Left ventricle myocardium inferior (tissue), 1 donor: ENCODE measurements around the gene RUFY2. TPM values are rescaled to one million over a fixed set of nuclear protein-coding genes. Genes with fewer than 3 reads are reported as not detected.
"Not testable (repeated sequence)": the region's sequence is repeated elsewhere in the genome, so short reads cannot be mapped to it uniquely, and the experiment has no call there.

Source experiments
- DNase-seq: peaks from one replicate; pipeline ENCODE4 v3.0.0-alpha.2; 2020
- H3K27ac ChIP-seq: fragments of 200-600 bp; replicated peaks from 2 replicates; pipeline ENCODE4 v1.8.0; 2021
- H3K27me3 ChIP-seq: fragments of 200-600 bp; 2 replicates; pipeline ENCODE4 v1.8.0; 2021; ENCODE audit warnings: low read depth
- H3K36me3 ChIP-seq: fragments of 200-600 bp; 2 replicates; pipeline ENCODE4 v1.8.0; 2021
- H3K4me1 ChIP-seq: fragments of 200-600 bp; 2 replicates; pipeline ENCODE4 v1.8.0; 2021
- H3K4me3 ChIP-seq: fragments of 200-600 bp; 2 replicates; pipeline ENCODE4 v1.8.0; 2021; ENCODE audit warnings: mild to moderate bottlenecking, moderate library complexity
- H3K9me3 ChIP-seq: fragments of 200-600 bp; replicated peaks from 2 replicates; pipeline ENCODE4 v1.8.0; 2021
- intact Hi-C: fragments of 100-400 bp; cut with micrococcal nuclease; formaldehyde crosslinking; loops from one replicate; pipeline ENCODE4 v1.11.0; 2022
- long read RNA-seq: library from polyadenylated mRNA; unstranded; transcript quantifications from one replicate; pipeline ENCODE4 v2.0.0, GENCODE V29; 2021
- total RNA-seq: library from RNA; stranded (reverse); fragmentation: NEBNext Ultra II Directional; extraction: Animal tissue kit (Norgen Biotek cat#: 25700); gene quantifications from one replicate; pipeline ENCODE4 v1.2.1, GENCODE V29; 2021
- TF ChIP-seq, protein P1 (sequence below): fragments of 200-600 bp; IDR thresholded peaks from 2 replicates; pipeline ENCODE4 v1.8.0; 2021; ENCODE audit warnings: antibody characterized with exemption, mild to moderate bottlenecking, borderline replicate concordance
- donor health status: DM: no; HTN: yes; CAD: no; lungs with severe emphysema.

RUFY2 gene
- 9.9 TPM for total RNA-seq
- long read RNA-seq, partial matches to known transcripts = 0 of 5 reads
- long read RNA-seq, other reads (novel, unspliced or antisense) = 3 of 5 reads

DNA sequence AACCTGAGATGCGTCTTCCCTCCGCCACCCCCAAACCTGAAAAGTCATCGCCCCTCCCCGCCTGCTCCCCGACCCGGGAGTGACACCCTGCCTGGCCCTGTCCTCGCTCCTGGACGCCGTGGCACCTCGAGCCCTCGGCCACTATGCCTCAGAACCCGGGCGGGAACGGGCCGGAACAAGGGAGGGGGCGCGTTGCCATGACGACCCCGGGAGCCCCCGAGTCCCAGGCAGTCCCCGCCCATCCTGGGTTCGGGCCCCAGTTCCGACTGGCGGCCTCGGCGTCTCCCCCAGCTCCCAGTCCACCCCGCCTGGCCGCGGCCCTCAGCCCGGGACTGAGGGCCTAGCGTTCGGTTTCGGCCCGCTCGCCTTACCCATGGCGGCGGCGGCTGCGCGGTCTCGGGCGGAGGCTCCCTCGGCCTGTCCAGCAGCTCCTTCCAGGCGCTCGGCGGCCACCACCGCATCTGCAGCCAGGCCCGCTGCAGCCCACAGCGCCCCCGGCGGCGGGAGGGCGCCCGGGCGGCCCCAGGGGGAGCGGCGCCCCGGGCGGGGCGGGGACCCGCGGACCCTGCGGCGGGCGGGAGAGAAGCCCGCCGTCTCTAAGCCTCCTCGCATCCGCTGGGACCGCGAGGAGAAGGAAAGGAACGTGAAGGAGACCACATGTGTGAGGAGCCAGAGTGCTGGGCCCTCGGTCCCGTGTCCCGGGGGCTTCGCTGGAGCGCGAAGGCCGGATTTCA is at the start of gene RUFY2:
TSS of gene RUFY2 (minus strand) at position 463 of the 734 bp plus-strand sequence. CDS start at position 375, 88 bp downstream.
- H3K9me3 ChIP-seq = no peaks in the 10 kb centered on the region
- H3K27ac ChIP-seq = peak within 1 kb of the TSS; percentile 94
- no peaks in the 10 kb centered on the region for H3K27me3 ChIP-seq
- H3K4me3 ChIP-seq = peak within 1 kb of the TSS; percentile 96
- no peaks in the 10 kb centered on the region for H3K36me3 ChIP-seq
- peaks cover 24% of the 10 kb centered on the region for H3K4me1 ChIP-seq
- intact Hi-C loops = no loop called here
- TF ChIP-seq, protein P1, sequence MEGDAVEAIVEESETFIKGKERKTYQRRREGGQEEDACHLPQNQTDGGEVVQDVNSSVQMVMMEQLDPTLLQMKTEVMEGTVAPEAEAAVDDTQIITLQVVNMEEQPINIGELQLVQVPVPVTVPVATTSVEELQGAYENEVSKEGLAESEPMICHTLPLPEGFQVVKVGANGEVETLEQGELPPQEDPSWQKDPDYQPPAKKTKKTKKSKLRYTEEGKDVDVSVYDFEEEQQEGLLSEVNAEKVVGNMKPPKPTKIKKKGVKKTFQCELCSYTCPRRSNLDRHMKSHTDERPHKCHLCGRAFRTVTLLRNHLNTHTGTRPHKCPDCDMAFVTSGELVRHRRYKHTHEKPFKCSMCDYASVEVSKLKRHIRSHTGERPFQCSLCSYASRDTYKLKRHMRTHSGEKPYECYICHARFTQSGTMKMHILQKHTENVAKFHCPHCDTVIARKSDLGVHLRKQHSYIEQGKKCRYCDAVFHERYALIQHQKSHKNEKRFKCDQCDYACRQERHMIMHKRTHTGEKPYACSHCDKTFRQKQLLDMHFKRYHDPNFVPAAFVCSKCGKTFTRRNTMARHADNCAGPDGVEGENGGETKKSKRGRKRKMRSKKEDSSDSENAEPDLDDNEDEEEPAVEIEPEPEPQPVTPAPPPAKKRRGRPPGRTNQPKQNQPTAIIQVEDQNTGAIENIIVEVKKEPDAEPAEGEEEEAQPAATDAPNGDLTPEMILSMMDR = peak; percentile 92
- DNase-seq = peak; percentile 82

DNA sequence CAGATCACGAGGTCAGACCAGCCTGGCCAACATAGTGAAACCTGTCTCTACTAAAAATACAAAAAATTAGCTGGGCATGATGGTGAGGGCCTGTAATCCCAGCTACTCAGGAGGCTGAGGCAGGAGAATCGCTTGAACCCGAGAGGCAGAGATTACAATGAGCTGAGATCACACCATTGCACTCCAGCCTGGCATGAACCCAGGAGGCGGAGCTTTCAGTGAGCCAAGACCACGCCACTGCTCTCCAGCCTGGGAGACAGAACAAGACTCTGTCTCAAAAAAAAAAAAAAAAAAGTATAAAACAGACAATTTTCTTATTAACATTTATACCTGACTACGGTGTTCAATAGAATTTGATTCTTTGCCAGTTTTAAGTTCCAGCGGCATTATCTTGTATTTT is 42.6 kb upstream of the RUFY2 start:
- H3K27ac ChIP-seq, H3K9me3 ChIP-seq, H3K4me3 ChIP-seq, intact Hi-C loops, H3K36me3 ChIP-seq, H3K27me3 ChIP-seq, H3K4me1 ChIP-seq: not testable (repeated sequence)
- peak; percentile 31 for DNase-seq

GRCh38 chr10:68446179-68446578 is 39.1 kb upstream of the RUFY2 start:
- no peak overlapping the region for H3K27ac ChIP-seq
- intact Hi-C loops = no loop called here
- no peak for DNase-seq
- H3K9me3 ChIP-seq = no peaks in the 10 kb centered on the region
- H3K4me1 ChIP-seq = no peaks in the 10 kb centered on the region
- TF ChIP-seq, protein P1 = no peak
- H3K4me3 ChIP-seq = no peak overlapping the region
- no peaks in the 10 kb centered on the region for H3K27me3 ChIP-seq
- no peaks in the 10 kb centered on the region for H3K36me3 ChIP-seq

GRCh38 chr10:68442971-68443370 is 35.9 kb upstream of the RUFY2 start:
- TF ChIP-seq, protein P1 = no peak
- Histone ChIP-seq H3K27me3 (no peaks in the 10 kb centered on the region), H3K36me3 (no peaks in the 10 kb centered on the region), H3K4me3 (no peak overlapping the region), H3K27ac (no peak overlapping the region), H3K4me1 (no peaks in the 10 kb centered on the region), H3K9me3 (no peaks in the 10 kb centered on the region)
- intact Hi-C loops = no loop called here
- no peak for DNase-seq

GRCh38 chr10:68440898-68441297 is 33.8 kb upstream of the RUFY2 start:
- intact Hi-C loops = no loop called here

GRCh38 chr10:68435803-68436202 is 28.7 kb upstream of the RUFY2 start:
- no peaks in the 10 kb centered on the region for H3K4me1 ChIP-seq
- H3K4me3 ChIP-seq = no peak overlapping the region
- H3K27me3 ChIP-seq = no peaks in the 10 kb centered on the region
- DNase-seq = no peak
- intact Hi-C loops = no loop called here
- TF ChIP-seq, protein P1 = no peak
- no peaks in the 10 kb centered on the region for H3K9me3 ChIP-seq
- no peak overlapping the region for H3K27ac ChIP-seq
- peaks cover 5% of the 10 kb centered on the region for H3K36me3 ChIP-seq

More at GRCh38 chr10:68440898-68441297, 33.8 kb upstream of the RUFY2 start:
- Histone ChIP-seq H3K4me1 (no peaks in the 10 kb centered on the region), H3K9me3 (no peaks in the 10 kb centered on the region), H3K36me3 (peaks cover 5% of the 10 kb centered on the region), H3K27ac (no peak overlapping the region), H3K4me3 (no peak overlapping the region), H3K27me3 (no peaks in the 10 kb centered on the region)
- TF ChIP-seq, protein P1 = no peak
- DNase-seq = no peak
